ENCODE data around the gene EIF4EBP2. TPM values are rescaled to one million over a fixed set of nuclear protein-coding genes. Genes with fewer than 3 reads are reported as not detected.

Gene EIF4EBP2
- total RNA-seq, 1 experiment from 2014 or later = 36.7 TPM

- Histone ChIP-seq H3K9me3 (ENCODE audit: control insufficient read depth in 1 of 2, insufficient read depth in 1 of 2, low read depth in 1 of 2, low read length in 2 of 2) (no peaks in the 10 kb centered on the region), H4K20me1 (ENCODE audit: insufficient read depth) (no peaks in the 10 kb centered on the region), H3K36me3 (ENCODE audit: control insufficient read depth in 1 of 2, insufficient read depth in 2 of 2, low read length in 2 of 2) (no peaks in the 10 kb centered on the region), H2AFZ (ENCODE audit: low read depth, low read length, poor library complexity, severe bottlenecking) (no peak overlapping the region), H3K79me2 (ENCODE audit: insufficient read depth, low read length) (no peaks in the 10 kb centered on the region), H3K4me3 (replicated peaks in 1 of 2; ENCODE audit: low read depth in 1 of 2, low read length in 2 of 2) (no peak overlapping the region), H3K4me1 (ENCODE audit: control insufficient read depth in 1 of 2, insufficient read depth in 2 of 2, low read length in 2 of 2) (0 out of 4 replicates have a peak, but pooled peaks cover 0 to 6% of the 10 kb centered on the region in 2 experiments), H3K27me3 (ENCODE audit: insufficient read depth, low read length) (no peaks in the 10 kb centered on the region), H3K9ac (ENCODE audit: low read length) (no peak overlapping the region), H3K27ac (ENCODE audit: low read depth, low read length) (no peak overlapping the region), H3K4me2 (ENCODE audit: low read length) (no peak overlapping the region), H3K9me2 (ENCODE audit: insufficient read depth) (no peaks in the 10 kb centered on the region)
- ATAC-seq = no peak
- no peak for DNase-seq (ENCODE audit: low read depth, low spot score)
- intact Hi-C loops (cut with micrococcal nuclease) = no loop called here
- no TSS peak for BruUV-seq (replicated peaks)
- ChIA-PET RAD21 (ENCODE audit: low non-redundant PET in 1 of 2, low total read pairs in 2 of 2, uncharacterized antibody in 2 of 2, unreplicated experiment in 2 of 2) (no interaction called here), CTCF (no interaction called here), POLR2A (no interaction called here)
- TF ChIP-seq EZH2phosphoT487 (IDR thresholded peaks at IDR 0.05; ENCODE audit: borderline replicate concordance) (no peak), YY1 (IDR thresholded peaks at IDR 0.05; ENCODE audit: extremely low read depth, insufficient replicate concordance, low read depth, low read length) (no peak), EZH2 (IDR thresholded peaks at IDR 0.05) (no peak), POLR2A (IDR thresholded peaks at IDR 0.05; ENCODE audit: borderline replicate concordance, extremely low read depth, insufficient read depth, insufficient read length) (no peak), TCF7L2 (IDR thresholded peaks at IDR 0.05; ENCODE audit: borderline replicate concordance, extremely low read depth, insufficient read depth, insufficient read length) (no peak), CTCF (IDR thresholded peaks at IDR 0.05 in 2 of 3, conservative IDR thresholded peaks at IDR 0.05 in 1 of 3; ENCODE audit: borderline replicate concordance in 1 of 3, insufficient read depth in 1 of 3, low read depth in 2 of 3, low read length in 2 of 3) (no peak), MAX (IDR thresholded peaks at IDR 0.05) (no peak), POLR2AphosphoS5 (IDR thresholded peaks at IDR 0.05; ENCODE audit: low read depth, low read length) (no peak), ZFX (IDR thresholded peaks at IDR 0.05) (no peak), SIN3A (IDR thresholded peaks at IDR 0.05; ENCODE audit: low read depth) (no peak), ATF3 (IDR thresholded peaks at IDR 0.05) (no peak), EGR1 (IDR thresholded peaks at IDR 0.05; ENCODE audit: low read depth) (no peak), CBX3 (IDR thresholded peaks at IDR 0.05; ENCODE audit: low read depth) (no peak)
These were observed 46.4 kb upstream of the EIF4EBP2 start for GRCh38 chr10:70357565-70357964.

All from HCT116 (cell line).